ENCODE results near the gene UBE2U. TPM values are rescaled to one million over a fixed set of nuclear protein-coding genes. Genes with fewer than 3 reads are reported as not detected.

The UBE2U gene
- total RNA-seq, 1 donor from 2014 or later = not detected

DNA sequence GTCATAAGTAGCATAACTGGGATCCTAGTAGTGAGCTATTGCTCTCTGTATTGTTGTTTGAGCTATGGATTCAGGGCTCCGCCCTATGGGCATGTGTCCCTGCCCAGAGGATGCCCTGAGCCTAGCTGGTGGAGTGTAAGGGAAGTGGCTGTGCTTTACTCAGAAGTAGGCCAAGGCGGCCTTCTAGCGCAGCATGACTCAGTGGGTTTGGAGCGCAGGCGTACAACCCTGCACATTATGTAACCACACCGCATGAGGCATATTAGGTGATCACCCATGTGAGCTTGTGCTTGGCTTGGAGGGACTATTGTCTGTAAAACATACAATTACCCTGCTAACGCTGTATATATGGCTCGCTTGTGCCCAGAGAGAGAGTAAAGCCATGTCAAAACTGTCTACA, 11.1 kb upstream of the UBE2U start:
- peaks cover 5% of the 10 kb centered on the region for H3K4me1 ChIP-seq
- TF ChIP-seq CTCF (IDR thresholded peaks at IDR 0.05) = no peak
- H3K36me3 ChIP-seq = no peaks in the 10 kb centered on the region
- DNase-seq (no peak), ATAC-seq (no peak)
- H3K27me3 ChIP-seq = no peaks in the 10 kb centered on the region
- no peak overlapping the region for H3K27ac ChIP-seq
- intact Hi-C loops (cut with DNase I) = no loop called here
- no peak overlapping the region for H3K4me3 ChIP-seq
- H3K9me3 ChIP-seq = no peaks in the 10 kb centered on the region

- no peak for ATAC-seq
- H3K27ac ChIP-seq = no peak overlapping the region
- no peak for TF ChIP-seq CTCF (IDR thresholded peaks at IDR 0.05)
Measured at GRCh38 chr1:64194168-64195080, 9.0 kb upstream of the UBE2U start.

DNA sequence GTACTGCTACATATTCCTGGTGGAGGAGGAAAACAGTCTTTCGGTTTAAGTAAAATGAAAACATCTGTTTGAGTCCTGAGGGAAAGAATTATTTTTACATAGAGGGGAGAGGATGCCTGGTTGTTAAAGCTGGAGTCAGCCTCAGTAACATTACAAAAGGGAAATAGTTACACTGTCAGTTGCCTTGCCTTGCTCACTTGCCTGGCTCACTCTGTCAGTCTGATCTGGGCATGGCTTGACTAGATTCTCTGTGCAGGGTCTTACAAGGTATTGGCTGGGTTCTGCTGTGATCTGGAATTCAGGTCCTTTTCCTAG, 8.4 kb upstream of the UBE2U start:
- H3K36me3 ChIP-seq = no peaks in the 10 kb centered on the region
- no peaks in the 10 kb centered on the region for H3K27me3 ChIP-seq
- H3K4me1 ChIP-seq = peaks cover 5% of the 10 kb centered on the region
- TF ChIP-seq CTCF (IDR thresholded peaks at IDR 0.05) = no peak
- H3K9me3 ChIP-seq = no peaks in the 10 kb centered on the region
- no peak for ATAC-seq
- no peak for DNase-seq
- no peak overlapping the region for H3K4me3 ChIP-seq
- no peak overlapping the region for H3K27ac ChIP-seq
- intact Hi-C loops (cut with DNase I) = no loop called here

More at GRCh38 chr1:64194168-64195080, 9.0 kb upstream of the UBE2U start:
- Histone ChIP-seq H3K9me3 (no peaks in the 10 kb centered on the region), H3K4me1 (peaks cover 5% of the 10 kb centered on the region), H3K27me3 (no peaks in the 10 kb centered on the region), H3K36me3 (no peaks in the 10 kb centered on the region), H3K4me3 (no peak overlapping the region)
- no peak for DNase-seq
- intact Hi-C loops (cut with DNase I) = no loop called here

GRCh38 chr1:64196074-64196870, 7.2 kb upstream of the UBE2U start:
- H3K4me1 ChIP-seq = peaks cover 5% of the 10 kb centered on the region
- no peaks in the 10 kb centered on the region for H3K36me3 ChIP-seq
- H3K4me3 ChIP-seq = no peak overlapping the region
- intact Hi-C loops (cut with DNase I) = no loop called here
- no peak overlapping the region for H3K27ac ChIP-seq
- H3K9me3 ChIP-seq = no peaks in the 10 kb centered on the region
- no peak for TF ChIP-seq CTCF (IDR thresholded peaks at IDR 0.05)
- no peaks in the 10 kb centered on the region for H3K27me3 ChIP-seq
- ATAC-seq = peak; percentile 27
- DNase-seq = no peak

GRCh38 chr1:64197076-64197475, 6.3 kb upstream of the UBE2U start:
- no peaks in the 10 kb centered on the region for H3K27me3 ChIP-seq
- no peaks in the 10 kb centered on the region for H3K9me3 ChIP-seq
- H3K27ac ChIP-seq = no peak overlapping the region
- no peak for ATAC-seq
- H3K4me1 ChIP-seq = peaks cover 5% of the 10 kb centered on the region
- H3K4me3 ChIP-seq = no peak overlapping the region
- DNase-seq = no peak
- no peak for TF ChIP-seq CTCF (IDR thresholded peaks at IDR 0.05)
- intact Hi-C loops (cut with DNase I) = no loop called here
- H3K36me3 ChIP-seq = no peaks in the 10 kb centered on the region

Measured in upper lobe of right lung (tissue), 1 donor.